Thyroid gland (tissue), 4 donors: ENCODE results near the gene BRIX1. TPM values are rescaled to one million over a fixed set of nuclear protein-coding genes. Genes with fewer than 3 reads are reported as not detected.
A peak's percentile ranks its signal among the peaks of the same experiment; 100 is the strongest.
"Not testable (repeated sequence)": the region's sequence is repeated elsewhere in the genome, so short reads cannot be mapped to it uniquely, and the experiment has no call there.

Source experiments
- DNase-seq, 2 donors: peaks; one replicate each; pipeline ENCODE4 v3.0.0-alpha.2; 2019
- H3K27ac ChIP-seq, 3 donors: fragments of 200-600 bp; sonication (generic); 1 replicate in 2 of 3; 2 replicates in 1 of 3; pipeline ENCODE4 v1.5.1; 2016 to 2019; ENCODE audit warnings: mild to moderate bottlenecking in 1 of 3, moderate library complexity in 1 of 3
- H3K27me3 ChIP-seq: fragments of 200-600 bp; sonication (generic); one replicate; pipeline ENCODE4 v1.5.1; 2019
- H3K36me3 ChIP-seq, 2 donors: fragments of 200-600 bp; sonication (generic); one replicate each; pipeline ENCODE4 v1.5.1; 2016 to 2019
- H3K4me1 ChIP-seq, 2 donors: fragments of 200-600 bp; sonication (generic); one replicate each; pipeline ENCODE4 v1.5.1; 2017 to 2019
- H3K4me3 ChIP-seq, 3 donors: fragments of 200-600 bp; sonication (generic); replicated peaks in 1 of 3; 1 replicate in 2 of 3; 2 replicates in 1 of 3; pipeline ENCODE4 v1.5.1; 2016; ENCODE audit warnings: mild to moderate bottlenecking in 1 of 3
- H3K9me3 ChIP-seq: fragments of 200-600 bp; sonication (generic); one replicate; pipeline ENCODE4 v1.5.1; 2017
- POLR2A ChIP-seq, 2 donors: fragments of 450-650 bp; IDR thresholded peaks; one replicate each; pipeline ENCODE4 v1.6.1; 2017; ENCODE audit warnings: antibody characterized with exemption in 2 of 2, mild to moderate bottlenecking in 2 of 2, moderate library complexity in 1 of 2
- WGBS, 2 donors: methylation state at CpG; one replicate each; pipeline ENCODE4 v1.1.5; 2017; 5-methylcytosine and 5-hydroxymethylcytosine counted together
- intact Hi-C: fragments of 100-400 bp; cut with DNase I; formaldehyde crosslinking; loops from one replicate; pipeline ENCODE4 v1.15.1; 2023
- total RNA-seq, 4 donors: library from RNA; depleted of rRNA; stranded (reverse); fragments of >200 nt; gene quantifications; one replicate each; pipeline ENCODE4 v1.2.3, GENCODE V29; 2016
- TF ChIP-seq, protein P1 (sequence below), 6 experiments: fragments of 200-600 bp in 3 of 6; fragments of 450-650 bp in 3 of 6; sonication (generic) in 3 of 6; IDR thresholded peaks; one replicate each; pipeline ENCODE4 v1.5.1; 2016 to 2019; ENCODE audit warnings: antibody characterized with exemption in 6 of 6, mild to moderate bottlenecking in 2 of 6, inconsistent platforms in 1 of 6, moderate library complexity in 1 of 6

BRIX1 gene
- total RNA-seq, 4 donors from 2014 or later: 16.2 to 24.5 (median 20.8) TPM

DNA sequence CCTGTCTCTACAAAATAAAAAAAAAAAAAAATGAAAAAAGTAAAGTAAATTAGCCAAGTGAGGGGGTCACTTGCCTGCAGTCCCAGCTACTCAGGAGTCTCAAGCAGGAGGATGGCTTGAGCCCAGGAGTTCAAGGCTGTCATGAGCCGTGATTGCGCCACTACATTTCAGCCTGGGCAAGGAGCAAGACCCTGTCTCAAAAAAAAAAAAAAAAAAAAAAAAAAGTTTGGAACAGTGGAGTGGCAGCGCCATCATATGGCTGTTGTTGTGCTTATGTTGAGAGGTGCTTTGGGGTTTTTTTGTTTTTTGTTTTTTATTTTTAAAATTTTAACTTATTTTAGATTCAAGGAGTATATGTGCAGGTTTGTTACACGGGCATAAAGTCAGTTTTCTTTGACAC lies 3.6 kb downstream of the BRIX1 start:
- TF ChIP-seq POLR2A (IDR thresholded peaks at IDR 0.05): no peak
- TF ChIP-seq, protein P1, sequence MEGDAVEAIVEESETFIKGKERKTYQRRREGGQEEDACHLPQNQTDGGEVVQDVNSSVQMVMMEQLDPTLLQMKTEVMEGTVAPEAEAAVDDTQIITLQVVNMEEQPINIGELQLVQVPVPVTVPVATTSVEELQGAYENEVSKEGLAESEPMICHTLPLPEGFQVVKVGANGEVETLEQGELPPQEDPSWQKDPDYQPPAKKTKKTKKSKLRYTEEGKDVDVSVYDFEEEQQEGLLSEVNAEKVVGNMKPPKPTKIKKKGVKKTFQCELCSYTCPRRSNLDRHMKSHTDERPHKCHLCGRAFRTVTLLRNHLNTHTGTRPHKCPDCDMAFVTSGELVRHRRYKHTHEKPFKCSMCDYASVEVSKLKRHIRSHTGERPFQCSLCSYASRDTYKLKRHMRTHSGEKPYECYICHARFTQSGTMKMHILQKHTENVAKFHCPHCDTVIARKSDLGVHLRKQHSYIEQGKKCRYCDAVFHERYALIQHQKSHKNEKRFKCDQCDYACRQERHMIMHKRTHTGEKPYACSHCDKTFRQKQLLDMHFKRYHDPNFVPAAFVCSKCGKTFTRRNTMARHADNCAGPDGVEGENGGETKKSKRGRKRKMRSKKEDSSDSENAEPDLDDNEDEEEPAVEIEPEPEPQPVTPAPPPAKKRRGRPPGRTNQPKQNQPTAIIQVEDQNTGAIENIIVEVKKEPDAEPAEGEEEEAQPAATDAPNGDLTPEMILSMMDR (IDR thresholded peaks at IDR 0.05): peak in 1 of 6 experiments; percentile 5
- no peaks in the 10 kb centered on the region for H3K27me3 ChIP-seq
- peaks cover 21 to 31% of the 10 kb centered on the region in 2 donors for H3K4me1 ChIP-seq
- intact Hi-C loops: no loop called here
- H3K9me3 ChIP-seq: no peaks in the 10 kb centered on the region
- peaks cover 11 to 14% of the 10 kb centered on the region in 2 donors for H3K36me3 ChIP-seq
- WGBS, 2 donors: 87 to 94% methylated on average over 4 of the region's 4 CpGs
- H3K4me3 ChIP-seq: no peak overlapping the region
- no peak for DNase-seq
- no peak overlapping the region for H3K27ac ChIP-seq

DNA sequence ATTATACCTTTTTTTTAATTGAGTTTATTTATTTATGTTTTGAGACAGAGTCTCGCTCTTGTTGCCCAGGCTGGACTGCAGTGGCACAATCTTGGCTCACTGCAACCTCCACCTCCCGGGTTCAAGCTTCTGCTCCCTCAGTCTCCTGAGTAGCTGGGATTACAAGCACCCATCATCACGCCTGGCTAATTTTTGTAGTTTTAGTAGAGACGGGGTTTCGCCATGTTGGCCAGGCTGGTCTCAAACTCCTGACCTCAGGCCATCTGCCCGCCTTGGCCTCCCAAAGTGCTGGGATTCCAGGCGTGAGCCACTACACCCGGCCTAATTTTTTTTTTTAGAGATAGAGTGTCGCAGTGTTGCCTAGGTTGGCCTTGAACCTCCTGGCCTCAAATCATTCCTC lies 7.7 kb downstream of the BRIX1 start:
- H3K27ac ChIP-seq: peak overlapping the region in 2 of 3 donors; percentile 8 to 55
- H3K4me3 ChIP-seq, intact Hi-C loops, H3K9me3 ChIP-seq, H3K27me3 ChIP-seq, DNase-seq: not testable (repeated sequence)
- WGBS, 2 donors: 88 to 93% methylated on average over 9 of the region's 9 CpGs
- peaks cover 22 to 24% of the 10 kb centered on the region in 2 donors for H3K4me1 ChIP-seq
- H3K36me3 ChIP-seq: peaks cover 18 to 21% of the 10 kb centered on the region in 2 donors

DNA sequence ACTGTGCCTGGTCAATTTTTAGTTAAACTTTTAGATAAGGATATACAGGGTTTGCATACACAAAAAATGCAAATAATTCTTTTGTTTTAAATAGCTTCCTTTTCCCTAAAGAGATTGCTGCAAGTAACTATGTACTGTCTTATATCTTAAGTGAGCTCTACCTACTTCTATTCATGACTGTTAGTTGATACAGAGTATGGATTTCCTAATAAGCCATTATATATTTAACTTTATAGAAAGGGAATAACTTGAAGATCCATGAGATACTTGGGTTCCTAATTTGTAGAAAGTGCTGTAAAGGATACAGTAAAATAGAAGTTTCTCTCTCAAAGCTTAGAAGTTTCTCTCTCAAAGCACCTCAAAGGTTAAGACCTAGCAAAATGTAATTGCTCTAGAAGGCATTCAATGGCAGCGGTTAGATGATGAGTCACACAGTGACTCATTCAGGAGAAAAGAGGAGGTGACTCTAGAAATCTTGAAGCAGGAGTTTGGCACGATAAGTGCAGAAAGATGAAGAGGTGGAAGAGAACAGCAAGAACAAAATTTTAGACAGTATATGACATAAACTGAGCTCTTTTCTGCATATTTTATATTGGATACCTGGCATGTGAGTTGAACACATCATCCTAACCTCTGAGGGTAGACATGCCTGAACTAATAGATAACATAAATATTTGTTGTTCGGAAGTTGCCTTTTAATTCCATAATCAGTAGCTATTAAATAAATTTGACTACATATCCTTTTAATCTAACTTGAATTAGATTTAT lies 8.4 kb downstream of the BRIX1 start:
- TF ChIP-seq, protein P1 (IDR thresholded peaks at IDR 0.05): no peak
- peak in 1 of 2 donors; percentile 16 for TF ChIP-seq POLR2A (IDR thresholded peaks at IDR 0.05)
- 60 to 75% methylated on average over 3 of the region's 3 CpGs for WGBS, 2 donors
- peaks cover 18 to 21% of the 10 kb centered on the region in 2 donors for H3K36me3 ChIP-seq
- no peak overlapping the region for H3K4me3 ChIP-seq
- H3K27ac ChIP-seq: peak overlapping the region in 2 of 3 donors; percentile 8 to 55
- no peaks in the 10 kb centered on the region for H3K27me3 ChIP-seq
- no peak for DNase-seq
- H3K9me3 ChIP-seq: no peaks in the 10 kb centered on the region
- intact Hi-C loops: no loop called here
- H3K4me1 ChIP-seq: peaks cover 28 to 30% of the 10 kb centered on the region in 2 donors

DNA sequence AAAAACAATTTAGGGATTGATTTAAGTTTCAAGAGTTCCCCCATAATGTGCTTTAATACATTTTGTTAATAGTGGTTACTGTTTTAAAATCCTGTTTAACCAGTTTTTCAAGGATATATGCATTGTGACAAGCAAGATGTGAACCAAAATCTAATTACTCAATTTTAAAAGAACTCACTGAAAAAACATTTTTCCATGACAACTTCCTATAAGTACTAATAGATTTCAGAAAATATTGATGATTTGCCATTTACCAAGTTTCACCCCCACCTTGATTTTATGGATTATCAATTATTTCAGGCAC lies 8.9 kb downstream of the BRIX1 start:
- Histone ChIP-seq H3K9me3 (no peaks in the 10 kb centered on the region), H3K27me3 (no peaks in the 10 kb centered on the region), H3K36me3 (peaks cover 18 to 21% of the 10 kb centered on the region in 2 donors), H3K4me1 (peaks cover 28 to 31% of the 10 kb centered on the region in 2 donors), H3K4me3 (no peak overlapping the region), H3K27ac (peak overlapping the region in 2 of 3 donors; percentile 8 to 55)
- DNase-seq: no peak
- TF ChIP-seq, protein P1 (IDR thresholded peaks at IDR 0.05): no peak
- TF ChIP-seq POLR2A (IDR thresholded peaks at IDR 0.05): no peak
- intact Hi-C loops: no loop called here

DNA sequence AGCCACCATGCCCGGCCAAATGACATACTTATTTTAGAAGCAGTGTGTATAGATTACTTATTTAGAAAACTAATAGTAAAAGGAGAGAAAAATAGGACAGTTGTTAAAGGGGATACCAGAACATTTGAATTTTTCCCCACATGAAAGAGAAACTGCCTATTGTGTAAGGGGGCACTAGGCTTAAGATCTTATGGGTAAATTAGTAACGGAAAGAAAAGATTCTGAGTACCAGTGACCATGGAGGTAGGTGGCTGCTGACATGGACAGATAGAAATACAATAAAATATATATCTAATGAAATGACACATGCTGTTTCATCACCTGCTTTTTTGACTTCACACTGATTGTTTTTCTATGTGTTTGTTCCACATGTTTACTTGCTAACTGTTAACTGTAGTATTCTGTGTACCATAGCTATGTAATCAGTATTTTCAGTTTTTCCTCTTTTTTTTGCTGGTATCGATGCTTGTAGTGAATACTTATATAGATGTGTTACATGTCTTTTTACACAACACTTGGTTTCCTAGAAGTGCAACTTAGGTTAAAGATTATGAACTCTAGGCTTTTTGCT lies 10.9 kb downstream of the BRIX1 start:
- Histone ChIP-seq H3K27me3 (no peaks in the 10 kb centered on the region), H3K9me3 (no peaks in the 10 kb centered on the region), H3K4me3 (no peak overlapping the region), H3K36me3 (peaks cover 18 to 21% of the 10 kb centered on the region in 2 donors), H3K27ac (peak overlapping the region; percentile 23 to 74 (median 70)), H3K4me1 (peaks cover 38 to 40% of the 10 kb centered on the region in 2 donors)
- no peak for DNase-seq
- intact Hi-C loops: no loop called here
- WGBS, 2 donors: 90 to 96% methylated on average over 3 of the region's 3 CpGs
- TF ChIP-seq, protein P1 (IDR thresholded peaks at IDR 0.05): no peak
- TF ChIP-seq POLR2A (IDR thresholded peaks at IDR 0.05): no peak
